ENCODE measurements around the gene FRRS1L.

FRRS1L gene

GRCh38 chr9:109176963-109177362, 9.9 kb upstream of the FRRS1L start:
- TF ChIP-seq, protein P1, sequence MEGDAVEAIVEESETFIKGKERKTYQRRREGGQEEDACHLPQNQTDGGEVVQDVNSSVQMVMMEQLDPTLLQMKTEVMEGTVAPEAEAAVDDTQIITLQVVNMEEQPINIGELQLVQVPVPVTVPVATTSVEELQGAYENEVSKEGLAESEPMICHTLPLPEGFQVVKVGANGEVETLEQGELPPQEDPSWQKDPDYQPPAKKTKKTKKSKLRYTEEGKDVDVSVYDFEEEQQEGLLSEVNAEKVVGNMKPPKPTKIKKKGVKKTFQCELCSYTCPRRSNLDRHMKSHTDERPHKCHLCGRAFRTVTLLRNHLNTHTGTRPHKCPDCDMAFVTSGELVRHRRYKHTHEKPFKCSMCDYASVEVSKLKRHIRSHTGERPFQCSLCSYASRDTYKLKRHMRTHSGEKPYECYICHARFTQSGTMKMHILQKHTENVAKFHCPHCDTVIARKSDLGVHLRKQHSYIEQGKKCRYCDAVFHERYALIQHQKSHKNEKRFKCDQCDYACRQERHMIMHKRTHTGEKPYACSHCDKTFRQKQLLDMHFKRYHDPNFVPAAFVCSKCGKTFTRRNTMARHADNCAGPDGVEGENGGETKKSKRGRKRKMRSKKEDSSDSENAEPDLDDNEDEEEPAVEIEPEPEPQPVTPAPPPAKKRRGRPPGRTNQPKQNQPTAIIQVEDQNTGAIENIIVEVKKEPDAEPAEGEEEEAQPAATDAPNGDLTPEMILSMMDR (IDR thresholded peaks at IDR 0.05; ENCODE audit: control insufficient read depth, insufficient read depth, low read depth, low read length, missing control alignments): no peak
- DNase-seq (ENCODE audit: low read depth): no peak
- no peak overlapping the region for H3K4me3 ChIP-seq (ENCODE audit: control insufficient read depth, low read depth, low read length)

GRCh38 chr9:109176386-109176785, 9.3 kb upstream of the FRRS1L start:
- no peak overlapping the region for H3K4me3 ChIP-seq (ENCODE audit: control insufficient read depth, low read depth, low read length)
- DNase-seq (ENCODE audit: low read depth): no peak
- TF ChIP-seq, protein P1 (IDR thresholded peaks at IDR 0.05; ENCODE audit: control insufficient read depth, insufficient read depth, low read depth, low read length, missing control alignments): no peak

DNA sequence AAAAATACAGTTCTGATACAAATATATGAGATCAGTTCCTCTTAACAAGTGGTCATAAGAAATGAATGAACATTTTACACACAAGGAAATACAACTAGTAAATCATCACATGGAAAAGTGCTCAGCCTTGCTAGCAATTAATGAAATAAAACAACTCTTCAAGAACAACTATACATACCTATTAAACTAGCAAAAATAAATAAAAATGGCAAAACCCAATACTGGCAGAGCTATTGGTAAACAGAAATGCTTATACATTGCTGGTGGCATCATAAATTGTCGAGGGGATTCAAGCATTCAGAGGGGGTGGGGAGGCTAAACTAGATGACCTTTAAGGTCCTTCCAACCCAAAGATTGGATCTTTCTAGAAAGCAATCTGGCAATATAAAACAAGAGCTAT, 5.9 kb upstream of the FRRS1L start:
- no peak overlapping the region for H3K4me3 ChIP-seq (ENCODE audit: control insufficient read depth, low read depth, low read length)

GRCh38 chr9:109171926-109172325, 4.9 kb upstream of the FRRS1L start:
- no peak overlapping the region for H3K4me3 ChIP-seq (ENCODE audit: control insufficient read depth, low read depth, low read length)
- DNase-seq (ENCODE audit: low read depth): peak; percentile 11
- TF ChIP-seq, protein P1 (IDR thresholded peaks at IDR 0.05; ENCODE audit: control insufficient read depth, insufficient read depth, low read depth, low read length, missing control alignments): no peak

More for the DNA sequence above, 5.9 kb upstream of the FRRS1L start:
- no peak for DNase-seq (ENCODE audit: low read depth)
- TF ChIP-seq, protein P1 (IDR thresholded peaks at IDR 0.05; ENCODE audit: control insufficient read depth, insufficient read depth, low read depth, low read length, missing control alignments): no peak

DNA sequence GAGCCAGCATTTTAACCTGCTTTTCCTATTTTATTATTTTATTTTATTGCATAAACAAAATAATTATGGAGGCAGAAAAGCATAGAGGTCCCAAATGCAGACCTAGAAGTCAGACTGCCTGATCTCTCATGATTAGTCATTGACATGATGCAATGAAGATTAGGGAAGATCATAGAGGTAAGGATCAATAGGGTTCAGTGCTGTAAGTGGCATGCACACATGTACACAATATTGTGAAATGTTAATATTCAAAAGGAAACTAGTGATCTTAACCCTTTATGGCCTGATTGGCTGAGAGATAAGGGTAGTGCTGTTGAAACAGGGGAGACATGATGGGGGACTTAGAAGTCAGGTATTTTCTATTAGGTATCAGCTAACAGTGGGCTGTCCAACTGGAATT, 1.1 kb upstream of the FRRS1L start:
- TF ChIP-seq, protein P1 (IDR thresholded peaks at IDR 0.05; ENCODE audit: control insufficient read depth, insufficient read depth, low read depth, low read length, missing control alignments): no peak
- H3K4me3 ChIP-seq (ENCODE audit: control insufficient read depth, low read depth, low read length): no peak overlapping the region
- no peak for DNase-seq (ENCODE audit: low read depth)

DNA sequence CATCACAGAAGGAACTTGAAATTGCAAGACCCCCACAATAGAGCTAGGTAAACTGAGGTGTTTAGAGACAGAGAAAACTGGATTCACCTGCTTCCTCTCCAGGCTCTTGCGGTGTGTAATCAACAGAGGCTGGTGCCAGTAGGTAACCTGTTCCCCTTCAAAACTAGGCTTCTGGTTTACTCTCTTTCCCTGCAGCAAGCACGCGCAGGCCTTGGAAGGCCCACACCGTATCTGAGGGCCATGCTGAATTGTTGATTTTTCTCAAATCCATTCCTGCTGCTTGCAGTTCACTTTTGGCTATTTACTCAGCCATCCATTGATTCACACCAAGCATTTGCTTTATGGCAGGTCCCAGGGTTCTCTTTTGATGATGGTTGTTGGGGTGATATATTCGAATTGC, 667 bp upstream of the FRRS1L start:
- H3K4me3 ChIP-seq (ENCODE audit: control insufficient read depth, low read depth, low read length): no peak overlapping the region
- TF ChIP-seq, protein P1 (IDR thresholded peaks at IDR 0.05; ENCODE audit: control insufficient read depth, insufficient read depth, low read depth, low read length, missing control alignments): no peak
- no peak for DNase-seq (ENCODE audit: low read depth)
